Measurements from ENCODE around the gene ADIPOQ. TPM values are rescaled to one million over a fixed set of nuclear protein-coding genes. Genes with fewer than 3 reads are reported as not detected.
"Not testable (repeated sequence)": the region's sequence is repeated elsewhere in the genome, so short reads cannot be mapped to it uniquely, and the experiment has no call there.

Gene ADIPOQ
- total and polyA plus RNA-seq, 9 donors, result 1.1 to 6.0 TPM; not detected in 7

DNA sequence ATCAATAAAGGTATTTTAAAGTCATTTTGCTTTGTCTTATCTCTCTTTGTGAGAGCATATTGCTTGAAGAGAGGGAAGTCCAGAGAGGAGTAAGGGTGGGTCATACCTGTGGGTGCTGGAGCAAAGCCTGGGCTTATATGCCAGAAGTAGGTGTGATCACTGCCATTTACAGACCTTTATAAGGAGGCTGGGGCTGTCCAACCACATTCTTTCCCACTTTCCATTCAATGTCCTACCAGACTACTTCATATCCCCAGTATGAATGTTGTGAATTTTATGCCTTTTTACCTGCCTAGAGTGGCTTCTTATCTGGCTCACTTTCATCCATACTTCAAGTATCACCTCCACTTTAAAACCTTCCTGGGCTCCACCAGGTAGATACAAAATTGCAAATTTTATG lies 48.4 kb downstream of the ADIPOQ start:
- H3K9me3 ChIP-seq, result no peaks in the 10 kb centered on the region
- no peak overlapping the region for H3K27ac ChIP-seq
- TF ChIP-seq EP300 (IDR thresholded peaks at IDR 0.05) (no peak), POLR2A (IDR thresholded peaks at IDR 0.05) (no peak)
- TF ChIP-seq, protein P1, sequence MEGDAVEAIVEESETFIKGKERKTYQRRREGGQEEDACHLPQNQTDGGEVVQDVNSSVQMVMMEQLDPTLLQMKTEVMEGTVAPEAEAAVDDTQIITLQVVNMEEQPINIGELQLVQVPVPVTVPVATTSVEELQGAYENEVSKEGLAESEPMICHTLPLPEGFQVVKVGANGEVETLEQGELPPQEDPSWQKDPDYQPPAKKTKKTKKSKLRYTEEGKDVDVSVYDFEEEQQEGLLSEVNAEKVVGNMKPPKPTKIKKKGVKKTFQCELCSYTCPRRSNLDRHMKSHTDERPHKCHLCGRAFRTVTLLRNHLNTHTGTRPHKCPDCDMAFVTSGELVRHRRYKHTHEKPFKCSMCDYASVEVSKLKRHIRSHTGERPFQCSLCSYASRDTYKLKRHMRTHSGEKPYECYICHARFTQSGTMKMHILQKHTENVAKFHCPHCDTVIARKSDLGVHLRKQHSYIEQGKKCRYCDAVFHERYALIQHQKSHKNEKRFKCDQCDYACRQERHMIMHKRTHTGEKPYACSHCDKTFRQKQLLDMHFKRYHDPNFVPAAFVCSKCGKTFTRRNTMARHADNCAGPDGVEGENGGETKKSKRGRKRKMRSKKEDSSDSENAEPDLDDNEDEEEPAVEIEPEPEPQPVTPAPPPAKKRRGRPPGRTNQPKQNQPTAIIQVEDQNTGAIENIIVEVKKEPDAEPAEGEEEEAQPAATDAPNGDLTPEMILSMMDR (IDR thresholded peaks at IDR 0.05), result no peak
- no peak overlapping the region for H3K4me3 ChIP-seq
- DNase-seq, result no peak
- no peaks in the 10 kb centered on the region for H3K36me3 ChIP-seq
- intact Hi-C loops (cut with DNase I), result no loop called here
- no peaks in the 10 kb centered on the region for H3K27me3 ChIP-seq
- no peaks in the 10 kb centered on the region for H3K4me1 ChIP-seq (ENCODE audit: insufficient read depth)

DNA sequence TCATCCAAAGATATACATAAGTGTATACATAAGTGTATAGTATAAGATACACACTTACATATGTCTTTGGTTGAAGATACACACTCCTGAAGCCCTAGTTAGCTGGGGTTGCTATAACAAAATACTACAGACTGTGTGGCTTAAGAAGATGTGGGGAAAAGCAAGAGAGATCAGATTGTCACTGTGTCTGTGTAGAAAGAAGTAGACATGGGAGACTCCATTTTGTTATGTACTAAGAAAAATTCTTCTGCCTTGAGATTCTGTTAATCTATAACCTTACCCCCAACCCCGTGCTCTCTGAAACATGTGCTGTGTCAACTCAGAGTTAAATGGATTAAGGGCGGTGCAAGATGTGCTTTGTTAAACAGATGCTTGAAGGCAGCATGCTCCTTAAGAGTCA lies 50.6 kb downstream of the ADIPOQ start:
- H3K27me3 ChIP-seq; H3K9me3 ChIP-seq; H3K4me1 ChIP-seq (ENCODE audit: insufficient read depth); DNase-seq; H3K4me3 ChIP-seq; H3K36me3 ChIP-seq; intact Hi-C loops (cut with DNase I); H3K27ac ChIP-seq: not testable (repeated sequence)
- 17 to 47% methylated on average over 1 to 2 of the region's 2 CpGs; no CpG with 5 or more reads in 1 of the 3 donors for WGBS, 3 donors

DNA sequence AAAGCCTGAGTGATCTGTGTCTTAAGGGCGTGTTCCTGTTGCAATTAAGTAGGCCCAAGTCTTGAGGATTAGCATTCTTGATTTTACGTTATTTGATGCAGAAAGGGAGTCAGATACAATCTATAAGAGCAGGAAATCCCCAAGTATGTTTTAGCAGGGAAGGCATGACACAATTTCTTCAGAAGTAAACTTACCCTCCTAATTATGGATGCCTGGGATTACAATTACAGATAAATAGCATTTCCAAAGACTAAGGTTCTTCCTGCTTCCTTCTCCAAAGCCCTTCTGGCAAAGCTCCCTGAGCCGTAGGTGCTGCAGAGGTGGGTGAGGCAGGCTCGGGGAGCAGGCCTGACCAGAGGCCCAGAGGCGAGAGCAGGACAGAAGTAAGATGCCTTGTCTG lies 52.9 kb downstream of the ADIPOQ start:
- intact Hi-C loops (cut with DNase I), result no loop called here
- TF ChIP-seq EP300 (IDR thresholded peaks at IDR 0.05) (no peak), POLR2A (IDR thresholded peaks at IDR 0.05) (no peak)
- TF ChIP-seq, protein P1 (IDR thresholded peaks at IDR 0.05), result no peak
- 80 to 82% (median 81%) methylated on average over 5 of the region's 5 CpGs for WGBS, 3 donors
- Histone ChIP-seq H3K4me1 (ENCODE audit: insufficient read depth) (no peaks in the 10 kb centered on the region), H3K4me3 (no peak overlapping the region), H3K27me3 (no peaks in the 10 kb centered on the region), H3K9me3 (no peaks in the 10 kb centered on the region), H3K36me3 (no peaks in the 10 kb centered on the region), H3K27ac (no peak overlapping the region)
- no peak for DNase-seq

DNA sequence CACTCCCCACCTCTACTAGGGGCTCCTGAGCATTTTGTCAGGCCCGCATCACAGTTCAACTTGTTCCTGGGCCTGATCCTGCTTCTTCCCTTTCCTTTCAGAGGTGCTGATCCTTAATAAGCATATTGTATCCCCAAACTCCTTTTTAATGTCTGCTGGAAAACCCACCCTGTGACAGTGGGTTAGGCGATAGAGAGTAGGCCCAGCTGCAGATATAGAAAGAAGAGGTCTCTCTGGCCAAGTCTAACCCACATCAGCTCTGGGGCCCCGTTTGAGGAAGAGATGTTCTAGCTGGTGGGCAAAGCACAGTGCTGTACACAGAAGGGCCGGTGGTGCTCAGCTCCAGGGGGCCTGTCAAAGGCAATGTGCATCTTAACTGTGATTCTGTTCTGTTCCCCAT lies 53.5 kb downstream of the ADIPOQ start:
- no peak for DNase-seq
- H3K27ac ChIP-seq, result no peak overlapping the region
- no peaks in the 10 kb centered on the region for H3K9me3 ChIP-seq
- WGBS, 3 donors, result 81 to 85% (median 85%) methylated on average over 4 of the region's 4 CpGs
- H3K4me3 ChIP-seq, result no peak overlapping the region
- no peaks in the 10 kb centered on the region for H3K4me1 ChIP-seq (ENCODE audit: insufficient read depth)
- no peaks in the 10 kb centered on the region for H3K36me3 ChIP-seq
- intact Hi-C loops (cut with DNase I), result no loop called here
- H3K27me3 ChIP-seq, result no peaks in the 10 kb centered on the region
- TF ChIP-seq EP300 (IDR thresholded peaks at IDR 0.05) (no peak), POLR2A (IDR thresholded peaks at IDR 0.05) (no peak)
- TF ChIP-seq, protein P1 (IDR thresholded peaks at IDR 0.05), result no peak

DNA sequence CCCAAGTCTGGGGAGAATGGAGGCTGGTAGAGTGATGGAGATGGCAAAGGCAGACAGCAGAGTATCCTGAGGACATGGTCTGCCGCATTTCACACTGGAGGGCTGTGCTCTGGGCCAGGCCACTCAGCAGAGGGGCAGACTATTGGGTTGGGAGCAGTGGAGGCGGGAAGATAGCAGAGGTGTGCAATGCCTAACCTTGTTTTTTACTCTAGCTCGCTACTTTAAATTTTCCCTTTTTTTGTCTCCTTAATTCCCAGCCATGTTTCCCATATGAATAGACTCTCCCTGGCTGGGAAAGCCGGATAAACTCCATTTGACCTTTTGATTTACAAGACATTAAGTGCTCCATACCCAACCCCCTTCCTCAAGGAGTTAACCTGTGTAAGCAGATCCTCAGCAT lies 54.4 kb downstream of the ADIPOQ start:
- Histone ChIP-seq H3K36me3 (no peaks in the 10 kb centered on the region), H3K4me3 (no peak overlapping the region), H3K9me3 (no peaks in the 10 kb centered on the region), H3K27me3 (no peaks in the 10 kb centered on the region), H3K4me1 (ENCODE audit: insufficient read depth) (no peaks in the 10 kb centered on the region), H3K27ac (no peak overlapping the region)
- TF ChIP-seq POLR2A (IDR thresholded peaks at IDR 0.05) (no peak), EP300 (IDR thresholded peaks at IDR 0.05) (no peak)
- TF ChIP-seq, protein P1 (IDR thresholded peaks at IDR 0.05), result no peak
- DNase-seq, result no peak
- WGBS, 3 donors, result 31 to 37% (median 35%) methylated on average over 4 of the region's 4 CpGs
- intact Hi-C loops (cut with DNase I), result no loop called here
